GM23338 (cell line): ENCODE results near the gene C10orf105. TPM values are rescaled to one million over a fixed set of nuclear protein-coding genes. Genes with fewer than 3 reads are reported as not detected.

Experiments
- ATAC-seq: fragments of 200-7000 bp; cut with Tn5 transposase; 3 replicates; pipeline ENCODE4 v1.9.1; 2020
- DNase-seq: peaks from one replicate; pipeline ENCODE4 v3.0.0-alpha.2; 2015; ENCODE audit warnings: low spot score
- H2AFZ ChIP-seq: fragments of 200-600 bp; sonication (generic); 2 replicates; pipeline ENCODE4 v1.8.0; 2016; ENCODE audit warnings: antibody characterized with exemption, mild to moderate bottlenecking, moderate library complexity
- H3F3A ChIP-seq: fragments of 200-600 bp; sonication (generic); replicated peaks from 2 replicates; pipeline ENCODE4 v1.8.0; 2017; ENCODE audit warnings: antibody characterized with exemption, mixed run types, low read depth
- H3K27ac ChIP-seq: fragments of 200-600 bp; sonication (generic); 2 replicates; pipeline ENCODE4 v1.6.1; 2016; ENCODE audit warnings: low read depth
- H3K27me3 ChIP-seq: fragments of 200-600 bp; sonication (generic); 2 replicates; pipeline ENCODE4 v1.8.0; 2016; ENCODE audit warnings: mild to moderate bottlenecking, mixed run types, moderate library complexity; ENCODE audit not compliant: insufficient read depth
- H3K36me3 ChIP-seq: fragments of 200-600 bp; sonication (generic); 2 replicates; pipeline ENCODE4 v1.8.0; 2016; ENCODE audit warnings: mild to moderate bottlenecking; ENCODE audit not compliant: insufficient read depth
- H3K4me1 ChIP-seq: fragments of 200-600 bp; sonication (generic); 2 replicates; pipeline ENCODE4 v1.8.0; 2016; ENCODE audit warnings: mild to moderate bottlenecking, moderate library complexity; ENCODE audit not compliant: insufficient read depth
- H3K4me2 ChIP-seq: fragments of 200-600 bp; sonication (generic); 2 replicates; pipeline ENCODE4 v1.7.1; 2017; ENCODE audit warnings: mixed run types
- H3K4me3 ChIP-seq: fragments of 200-600 bp; sonication (generic); 2 replicates; pipeline ENCODE4 v1.6.1; 2016; ENCODE audit warnings: mixed run types
- H3K79me2 ChIP-seq: fragments of 200-600 bp; sonication (generic); replicated peaks from 2 replicates; pipeline ENCODE4 v1.8.0; 2017; ENCODE audit warnings: mild to moderate bottlenecking; ENCODE audit not compliant: insufficient read depth
- H3K9me2 ChIP-seq: fragments of 200-600 bp; sonication (generic); 2 replicates; pipeline ENCODE4 v1.8.0; 2017; ENCODE audit not compliant: insufficient read depth
- H4K20me1 ChIP-seq: fragments of 200-600 bp; sonication (generic); replicated peaks from 2 replicates; pipeline ENCODE4 v1.8.0; 2017; ENCODE audit warnings: mild to moderate bottlenecking; ENCODE audit not compliant: insufficient read depth
- H3K27ac Mint-ChIP-seq: 2 replicates; pipeline ENCODE4 v1.8.0; 2020; ENCODE audit warnings: inconsistent platforms, mild to moderate bottlenecking, moderate library complexity, mixed read lengths
- H3K27me3 Mint-ChIP-seq: 3 replicates; pipeline ENCODE4 v1.8.0; 2022; ENCODE audit warnings: low read depth, mild to moderate bottlenecking, moderate library complexity, mixed read lengths, inconsistent platforms; ENCODE audit not compliant: insufficient read depth, poor library complexity
- H3K36me3 Mint-ChIP-seq: 3 replicates; pipeline ENCODE4 v1.8.0; 2021; ENCODE audit warnings: low read depth, mild to moderate bottlenecking, inconsistent platforms, moderate library complexity, mixed read lengths
- H3K4me1 Mint-ChIP-seq: 3 replicates; pipeline ENCODE4 v1.8.0; 2020; ENCODE audit warnings: mild to moderate bottlenecking, inconsistent platforms, mixed read lengths
- H3K4me3 Mint-ChIP-seq: 3 replicates; pipeline ENCODE4 v1.8.0; 2021; ENCODE audit warnings: moderate library complexity, mild to moderate bottlenecking, inconsistent platforms, mixed read lengths
- H3K9me3 Mint-ChIP-seq: 3 replicates; pipeline ENCODE4 v1.8.0; 2020; ENCODE audit warnings: moderate library complexity, mild to moderate bottlenecking, inconsistent platforms, mixed read lengths
- CREB1 ChIP-seq: fragments of 250-450 bp; sonication (Bioruptor Pico); IDR thresholded peaks from 2 replicates; pipeline ENCODE4 v1.5.0; 2020; ENCODE audit warnings: low read depth, mild to moderate bottlenecking, moderate library complexity
- CTCF ChIP-seq, 2 experiments: fragments of 200-600 bp in 1 of 2; sonication (generic) in 1 of 2; conservative IDR thresholded peaks; 2 replicates each; pipeline versions ENCODE4 v1.5.1 to v1.6.1; 2016 to 2017; ENCODE audit warnings: antibody characterized with exemption in 2 of 2, low read depth in 2 of 2, mild to moderate bottlenecking in 2 of 2, moderate library complexity in 1 of 2
- ETS1 ChIP-seq: IDR thresholded peaks from 2 replicates; pipeline ENCODE4 v1.6.1; 2016; ENCODE audit warnings: antibody characterized with exemption
- EZH2 ChIP-seq: fragments of 200-600 bp; sonication (generic); IDR thresholded peaks from one replicate; pipeline ENCODE4 v1.8.0; 2017; ENCODE audit warnings: antibody characterized with exemption, mild to moderate bottlenecking, low read depth; ENCODE audit not compliant: unreplicated experiment
- EZH2phosphoT487 ChIP-seq: fragments of 200-600 bp; sonication (generic); IDR thresholded peaks from one replicate; pipeline ENCODE4 v1.8.1; 2018; ENCODE audit warnings: antibody characterized with exemption; ENCODE audit not compliant: unreplicated experiment
- JUNB ChIP-seq: IDR thresholded peaks from one replicate; pipeline ENCODE4 v1.6.1; 2016; ENCODE audit warnings: antibody characterized with exemption; ENCODE audit not compliant: unreplicated experiment
- NANOG ChIP-seq: IDR thresholded peaks from 2 replicates; pipeline ENCODE4 v1.6.1; 2016; ENCODE audit warnings: antibody characterized with exemption, borderline replicate concordance
- POLR2AphosphoS5 ChIP-seq: IDR thresholded peaks from 2 replicates; pipeline ENCODE4 v1.6.1; 2016; ENCODE audit warnings: antibody characterized with exemption, low read depth
- REST ChIP-seq: IDR thresholded peaks from one replicate; pipeline ENCODE4 v1.6.1; 2018; ENCODE audit warnings: antibody characterized with exemption; ENCODE audit not compliant: unreplicated experiment
- STAT1 ChIP-seq: IDR thresholded peaks from one replicate; pipeline ENCODE4 v1.6.1; 2016; ENCODE audit warnings: antibody characterized with exemption; ENCODE audit not compliant: unreplicated experiment
- ZNF114 ChIP-seq: fragments of 250-450 bp; sonication (Bioruptor Pico); IDR thresholded peaks from 2 replicates; pipeline ENCODE4 v1.5.0; 2020; ENCODE audit warnings: mild to moderate bottlenecking, moderate library complexity
- ZNF331 ChIP-seq: fragments of 250-450 bp; sonication (Bioruptor Pico); IDR thresholded peaks from 2 replicates; pipeline ENCODE4 v1.5.0; 2020; ENCODE audit warnings: low read depth, mild to moderate bottlenecking, moderate library complexity
- ZNF462 ChIP-seq: fragments of 250-450 bp; sonication (Bioruptor Pico); IDR thresholded peaks from 2 replicates; pipeline ENCODE4 v1.5.0; 2020; ENCODE audit warnings: mild to moderate bottlenecking, moderate library complexity
- polyA plus RNA-seq: library from polyadenylated mRNA; unstranded; fragments of >200 nt; fragmentation: Nextera tagmentation; extraction: Ambion mirVana; gene quantifications from 2 replicates; pipeline ENCODE4 v1.2.1, GENCODE V29; 2016
- total RNA-seq: library from RNA; depleted of rRNA; stranded (reverse); fragments of >200 nt; shearing (Covaris generic); gene quantifications from 2 replicates; pipeline ENCODE4 v1.2.3, GENCODE V29; 2014

Gene C10orf105
- total and polyA plus RNA-seq, 2 experiments from 2014 or later, result 0.15 to 0.17 TPM

- Histone ChIP-seq H3K4me3 (no peak overlapping the region), H3K9me2 (no peaks in the 10 kb centered on the region), H3K36me3 (no peaks in the 10 kb centered on the region), H3K4me2 (no peak overlapping the region), H2AFZ (no peak overlapping the region), H3F3A (no peaks in the 10 kb centered on the region), H3K4me1 (no peaks in the 10 kb centered on the region), H3K27me3 (no peaks in the 10 kb centered on the region), H4K20me1 (no peaks in the 10 kb centered on the region), H3K79me2 (no peaks in the 10 kb centered on the region), H3K27ac (no peak overlapping the region)
- Mint-ChIP-seq H3K4me1 (peaks cover 3% of the 10 kb centered on the region; the same call in 2 of the 3 replicates), H3K27me3 (no peaks in the 10 kb centered on the region), H3K9me3 (no peaks in the 10 kb centered on the region), H3K4me3 (no peak overlapping the region), H3K27ac (no peak overlapping the region), H3K36me3 (no peaks in the 10 kb centered on the region)
- DNase-seq (no peak), ATAC-seq (no peak)
- TF ChIP-seq REST (no peak), JUNB (no peak), ZNF331 (CRISPR knock-in tag) (no peak), EZH2phosphoT487 (no peak), CTCF (conservative IDR thresholded peaks at IDR 0.05; ENCODE audit: low read depth in 2 of 2) (no peak), ZNF114 (no peak), CREB1 (CRISPR knock-in tag) (no peak), EZH2 (no peak), NANOG (no peak), ETS1 (no peak), ZNF462 (no peak), POLR2AphosphoS5 (no peak), STAT1 (no peak)
Observed at GRCh38 chr10:71698737-71699136, 20.8 kb downstream of the C10orf105 start.
